SH-SY5Y (cell line): ENCODE results near the gene UBA1.

Experiments used
- GATA2 ChIP-seq: IDR thresholded peaks from 2 replicates; pipeline ENCODE4 v1.6.1; 2011; ENCODE audit warnings: mild to moderate bottlenecking, low read depth, low read length
- GATA3 ChIP-seq: IDR thresholded peaks from 2 replicates; pipeline ENCODE4 v1.6.1; 2011; ENCODE audit warnings: low read depth, mild to moderate bottlenecking, low read length, moderate library complexity

GRCh38 chrX:47217852-47218279 is 24.2 kb downstream of the UBA1 start:
- no peak for TF ChIP-seq GATA2
- TF ChIP-seq GATA3 = no peak
